A549 (cell line): ENCODE measurements around the gene NADSYN1. TPM values are rescaled to one million over a fixed set of nuclear protein-coding genes. Genes with fewer than 3 reads are reported as not detected.
A peak's percentile ranks its signal among the peaks of the same experiment; 100 is the strongest.

Experiments used
- ATAC-seq, 2 experiments: fragments of 200-7000 bp in 1 of 2; fragments of >200 bp in 1 of 2; cut with Nextera tagmentation in 1 of 2; cut with Tn5 transposase in 1 of 2; 3 replicates each; pipeline versions ENCODE4 v1.8.0 to v1.9.1; 2018 to 2020; ENCODE audit warnings: mild to moderate bottlenecking in 1 of 2, moderate library complexity in 1 of 2
- CTCF ChIA-PET: fragments of 300-600 bp; sonication (Branson Sonifier 250); formaldehyde crosslinking; extraction: SDS; loops from one replicate; lab custom pipeline; 2021; ENCODE audit warnings: antibody characterized with exemption, inconsistent platforms; lab: Yijun Ruan, JAX
- POLR2A ChIA-PET: fragments of 350-600 bp; formaldehyde crosslinking; extraction: SDS; loops from one replicate; lab custom pipeline; 2021; ENCODE audit warnings: antibody characterized with exemption, inconsistent platforms; lab: Yijun Ruan, JAX
- DNase-seq, 2 experiments: peaks; one replicate each; pipeline versions ENCODE4 v3.0.0 to v3.0.0-alpha.2; 2011 to 2016; ENCODE audit warnings: low read depth in 1 of 2, low spot score in 1 of 2
- FAIRE-seq: peaks from 2 replicates; lab custom pipeline; 2011; peaks lifted over from hg19 to GRCh38; lab: Jason Lieb, UNC
- H3K27ac ChIP-seq, 2 experiments: fragments of >200 bp; sonication (Bioruptor Twin); formaldehyde crosslinking; 3 replicates each; pipeline ENCODE4 v1.5.1; 2016 to 2017
- H3K4me1 ChIP-seq: fragments of >200 bp; sonication (Bioruptor Twin); formaldehyde crosslinking; 3 replicates; pipeline ENCODE4 v1.6.1; 2016
- H3K4me2 ChIP-seq: fragments of >200 bp; sonication (Bioruptor Twin); formaldehyde crosslinking; 3 replicates; pipeline ENCODE4 v1.6.1; 2016
- H3K4me3 ChIP-seq: fragments of >200 bp; sonication (Bioruptor Twin); formaldehyde crosslinking; 3 replicates; pipeline ENCODE4 v1.5.1; 2016
- H3K9me3 ChIP-seq: fragments of >200 bp; sonication (Bioruptor Twin); formaldehyde crosslinking; 3 replicates; pipeline ENCODE4 v1.6.1; 2016
- CHD2 ChIP-seq: fragments of 150-350 bp; IDR thresholded peaks from 2 replicates; pipeline ENCODE4 v1.6.1; 2014; ENCODE audit warnings: low read length; ENCODE audit not compliant: partially characterized antibody
- E2F6 ChIP-seq: IDR thresholded peaks from 2 replicates; pipeline ENCODE4 v1.6.1; 2012; ENCODE audit warnings: low read depth, borderline replicate concordance
- EP300 ChIP-seq, 2 experiments: fragments of >200 bp; sonication (Bioruptor Twin); formaldehyde crosslinking; IDR thresholded peaks; 2 replicates in 1 of 2; 3 replicates in 1 of 2; pipeline ENCODE4 v1.6.1; 2016 to 2017
- ESRRA ChIP-seq: fragments of 150-350 bp; IDR thresholded peaks from 2 replicates; pipeline ENCODE4 v1.6.1; 2014; ENCODE audit warnings: mild to moderate bottlenecking, low read length, borderline replicate concordance
- FOSB ChIP-seq: fragments of 250-450 bp; sonication (Bioruptor Pico); IDR thresholded peaks from 2 replicates; pipeline ENCODE4 v1.5.0; 2020; ENCODE audit warnings: mild to moderate bottlenecking, moderate library complexity
- FOSL2 ChIP-seq, 2 experiments: fragments of 450-650 bp in 1 of 2; fragments of >200 bp in 1 of 2; sonication (Bioruptor Twin) in 1 of 2; formaldehyde crosslinking; IDR thresholded peaks; 2 replicates each; pipeline versions ENCODE4 v1.5.0 to v1.6.1; 2016 to 2020; ENCODE audit warnings: mild to moderate bottlenecking in 1 of 2, moderate library complexity in 1 of 2
- GATA3 ChIP-seq: IDR thresholded peaks from 2 replicates; pipeline ENCODE4 v1.6.1; 2012; ENCODE audit warnings: borderline replicate concordance
- HDAC2 ChIP-seq: fragments of 200-600 bp; sonication (generic); IDR thresholded peaks from 2 replicates; pipeline ENCODE4 v1.6.1; 2016
- HEYL ChIP-seq: fragments of 250-450 bp; sonication (Bioruptor Pico); IDR thresholded peaks from 2 replicates; pipeline ENCODE4 v1.8.0; 2021; ENCODE audit warnings: mild to moderate bottlenecking, moderate library complexity
- HOXA7 ChIP-seq: fragments of 250-450 bp; sonication (Bioruptor Pico); IDR thresholded peaks from 2 replicates; pipeline ENCODE4 v1.5.0; 2020; ENCODE audit warnings: mild to moderate bottlenecking, moderate library complexity
- HOXB13 ChIP-seq: fragments of 250-450 bp; sonication (Bioruptor Pico); IDR thresholded peaks from 2 replicates; pipeline ENCODE4 v1.5.0; 2020; ENCODE audit warnings: low read depth, mild to moderate bottlenecking, moderate library complexity
- JUN ChIP-seq, 2 experiments: fragments of >200 bp; sonication (Bioruptor Twin); formaldehyde crosslinking; IDR thresholded peaks; 2 replicates in 1 of 2; 3 replicates in 1 of 2; pipeline ENCODE4 v1.6.1; 2016 to 2017
- JUNB ChIP-seq: fragments of >200 bp; sonication (Bioruptor Twin); formaldehyde crosslinking; IDR thresholded peaks from 2 replicates; pipeline ENCODE4 v1.6.1; 2016
- MYC ChIP-seq: IDR thresholded peaks from 2 replicates; pipeline ENCODE4 v1.6.1; 2012; ENCODE audit warnings: mild to moderate bottlenecking, inconsistent platforms, low read length, improper control_type of control experiment, borderline replicate concordance
- NFE2L2 ChIP-seq: fragments of 150-350 bp; conservative IDR thresholded peaks from 2 replicates; pipeline ENCODE4 v1.6.1; 2014; ENCODE audit warnings: low read length
- NR3C1 ChIP-seq: fragments of >200 bp; sonication (Bioruptor Twin); formaldehyde crosslinking; IDR thresholded peaks from 3 replicates; pipeline ENCODE4 v1.6.1; 2017
- PHF8 ChIP-seq: fragments of 200-600 bp; sonication (generic); IDR thresholded peaks from 2 replicates; pipeline ENCODE4 v1.6.1; 2016; ENCODE audit warnings: low read depth, mild to moderate bottlenecking, antibody characterized with exemption, moderate library complexity, borderline replicate concordance
- POLR2A ChIP-seq: IDR thresholded peaks from 2 replicates; pipeline ENCODE4 v1.6.1; 2012; ENCODE audit warnings: mild to moderate bottlenecking, low read length
- POLR2AphosphoS2 ChIP-seq: conservative IDR thresholded peaks from 2 replicates; pipeline ENCODE4 v1.6.1; 2012; ENCODE audit warnings: low read length, improper control_type of control experiment, inconsistent platforms
- RCOR1 ChIP-seq: fragments of 150-350 bp; IDR thresholded peaks from 2 replicates; pipeline ENCODE4 v1.6.1; 2014; ENCODE audit warnings: antibody characterized with exemption, low read length, low read depth
- RFX5 ChIP-seq: fragments of 450-650 bp; IDR thresholded peaks from 2 replicates; pipeline ENCODE4 v1.7.1; 2014; ENCODE audit warnings: antibody characterized with exemption, mild to moderate bottlenecking, moderate library complexity
- SREBF2 ChIP-seq: fragments of 450-650 bp; IDR thresholded peaks from 2 replicates; pipeline ENCODE4 v1.6.1; 2014; ENCODE audit warnings: mild to moderate bottlenecking, moderate library complexity
- ZFP36 ChIP-seq: fragments of 450-650 bp; IDR thresholded peaks from 2 replicates; pipeline ENCODE4 v1.6.1; 2014; ENCODE audit warnings: borderline replicate concordance; ENCODE audit not compliant: partially characterized antibody
- ZNF302 ChIP-seq: fragments of 250-450 bp; sonication (Bioruptor Pico); IDR thresholded peaks from 2 replicates; pipeline ENCODE4 v1.9.0; 2021; ENCODE audit warnings: inconsistent platforms, mild to moderate bottlenecking, moderate library complexity
- WGBS: methylation state at CpG from one replicate; pipeline ENCODE4 v1.1.6; 2017; ENCODE audit errors: missing lambda C conversion rate; 5-methylcytosine and 5-hydroxymethylcytosine counted together
- polyA plus RNA-seq, 4 experiments: library from polyadenylated mRNA; depleted of rRNA in 3 of 4; stranded (reverse); fragments of >200 nt; fragmentation: RNase III in 1 of 4; extraction: RNeasy Plus Mini Kit Qiagen cat#74134 plus additional on column Dnase treatment in 1 of 4; gene quantifications; 2 replicates in 3 of 4; 3 replicates in 1 of 4; pipeline ENCODE4 v1.2.3, GENCODE V29; 2011 to 2017
- TF ChIP-seq, protein P1 (sequence below): fragments of 450-650 bp; IDR thresholded peaks from 2 replicates; pipeline ENCODE4 v1.6.1; 2014; ENCODE audit warnings: antibody characterized with exemption
- TF ChIP-seq, protein P2 (sequence below): IDR thresholded peaks from 2 replicates; pipeline ENCODE4 v1.6.1; 2012
- TF ChIP-seq, protein P3 (sequence below): fragments of >200 bp; sonication (Bioruptor Twin); formaldehyde crosslinking; IDR thresholded peaks from 3 replicates; pipeline ENCODE4 v1.6.1; 2016

The NADSYN1 gene
- polyA plus RNA-seq, 2 of the 4 experiments (the other 2 are of a cell fraction), result 34.6 to 63.3 TPM

GRCh38 chr11:71482746-71483364 is 29.9 kb downstream of the NADSYN1 start (continued):
- TF ChIP-seq E2F6 (no peak), NFE2L2 (no peak), ZFP36 (no peak), HEYL (CRISPR knock-in tag) (no peak), POLR2AphosphoS2 (no peak), POLR2A (no peak)

- H3K4me3 ChIP-seq, result no peak overlapping the region
- FAIRE-seq (no peak), ATAC-seq (no peak), DNase-seq (no peak)
- TF ChIP-seq, protein P1, sequence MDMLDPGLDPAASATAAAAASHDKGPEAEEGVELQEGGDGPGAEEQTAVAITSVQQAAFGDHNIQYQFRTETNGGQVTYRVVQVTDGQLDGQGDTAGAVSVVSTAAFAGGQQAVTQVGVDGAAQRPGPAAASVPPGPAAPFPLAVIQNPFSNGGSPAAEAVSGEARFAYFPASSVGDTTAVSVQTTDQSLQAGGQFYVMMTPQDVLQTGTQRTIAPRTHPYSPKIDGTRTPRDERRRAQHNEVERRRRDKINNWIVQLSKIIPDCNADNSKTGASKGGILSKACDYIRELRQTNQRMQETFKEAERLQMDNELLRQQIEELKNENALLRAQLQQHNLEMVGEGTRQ, result 0 out of 2 replicates have a peak, but pooled peaks have one; percentile 22
- TF ChIP-seq, protein P2, sequence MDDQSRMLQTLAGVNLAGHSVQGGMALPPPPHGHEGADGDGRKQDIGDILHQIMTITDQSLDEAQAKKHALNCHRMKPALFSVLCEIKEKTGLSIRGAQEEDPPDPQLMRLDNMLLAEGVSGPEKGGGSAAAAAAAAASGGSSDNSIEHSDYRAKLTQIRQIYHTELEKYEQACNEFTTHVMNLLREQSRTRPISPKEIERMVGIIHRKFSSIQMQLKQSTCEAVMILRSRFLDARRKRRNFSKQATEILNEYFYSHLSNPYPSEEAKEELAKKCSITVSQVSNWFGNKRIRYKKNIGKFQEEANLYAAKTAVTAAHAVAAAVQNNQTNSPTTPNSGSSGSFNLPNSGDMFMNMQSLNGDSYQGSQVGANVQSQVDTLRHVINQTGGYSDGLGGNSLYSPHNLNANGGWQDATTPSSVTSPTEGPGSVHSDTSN, result no peak
- TF ChIP-seq ZNF302 (no peak), JUNB (no peak), CHD2 (no peak)
- H3K4me1 ChIP-seq, result peaks cover 10% of the 10 kb centered on the region; the same call in 2 of the 3 replicates
- no peaks in the 10 kb centered on the region for H3K9me3 ChIP-seq
- no peak overlapping the region for H3K4me2 ChIP-seq
- ChIA-PET CTCF (interaction anchor here (0.9 kb wide), 1 partner anchor 8 kb away, joined by 3 read pairs; no protein-coding TSS in a partner anchor), POLR2A (no interaction called here)
- H3K27ac ChIP-seq, result no peak overlapping the region
- 91% methylated on average over 6 of the region's 6 CpGs for WGBS
Observed at GRCh38 chr11:71483692-71484091, 30.7 kb downstream of the NADSYN1 start.

GRCh38 chr11:71484248-71485062 is 31.5 kb downstream of the NADSYN1 start:
- CTCF ChIA-PET, result interaction anchor here (0.9 kb wide), 1 partner anchor 9 kb away, joined by 3 read pairs; no protein-coding TSS in a partner anchor

DNA sequence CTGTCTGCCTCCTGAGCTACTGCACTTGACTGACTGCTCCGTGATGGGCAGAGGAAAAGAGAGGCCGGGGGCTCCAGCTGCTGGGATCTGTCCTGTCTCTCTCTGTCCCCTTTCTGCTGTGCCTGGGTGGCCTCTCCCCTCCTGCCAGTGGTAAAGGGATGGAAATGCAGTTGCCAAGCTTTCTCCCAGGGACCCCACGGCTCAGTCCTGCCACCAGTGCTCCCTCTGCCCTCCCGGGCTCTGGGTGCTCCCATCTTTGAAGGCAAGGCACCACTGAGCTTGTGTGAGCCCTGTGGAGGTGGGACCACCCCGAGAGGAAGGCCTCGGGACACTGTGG is 32.0 kb downstream of the NADSYN1 start:
- no peak for FAIRE-seq
- Histone ChIP-seq H3K9me3 (no peaks in the 10 kb centered on the region), H3K4me1 (peaks cover 13% of the 10 kb centered on the region; the same call in 2 of the 3 replicates), H3K27ac (no peak overlapping the region), H3K4me2 (no peak overlapping the region), H3K4me3 (no peak overlapping the region)
- ChIA-PET CTCF (interaction anchor here (0.7 kb wide), 1 partner anchor 17 kb away, joined by 3 read pairs; no protein-coding TSS in a partner anchor), POLR2A (no interaction called here)
- TF ChIP-seq, protein P3, sequence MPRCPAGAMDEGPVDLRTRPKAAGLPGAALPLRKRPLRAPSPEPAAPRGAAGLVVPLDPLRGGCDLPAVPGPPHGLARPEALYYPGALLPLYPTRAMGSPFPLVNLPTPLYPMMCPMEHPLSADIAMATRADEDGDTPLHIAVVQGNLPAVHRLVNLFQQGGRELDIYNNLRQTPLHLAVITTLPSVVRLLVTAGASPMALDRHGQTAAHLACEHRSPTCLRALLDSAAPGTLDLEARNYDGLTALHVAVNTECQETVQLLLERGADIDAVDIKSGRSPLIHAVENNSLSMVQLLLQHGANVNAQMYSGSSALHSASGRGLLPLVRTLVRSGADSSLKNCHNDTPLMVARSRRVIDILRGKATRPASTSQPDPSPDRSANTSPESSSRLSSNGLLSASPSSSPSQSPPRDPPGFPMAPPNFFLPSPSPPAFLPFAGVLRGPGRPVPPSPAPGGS, result no peak
- no peak for TF ChIP-seq HOXA7 (CRISPR knock-in tag)
- TF ChIP-seq FOSL2 (IDR thresholded peaks at IDR 0.05), result no peak
- no peak for TF ChIP-seq FOSL2 (CRISPR knock-in tag; IDR thresholded peaks at IDR 0.05)
- no peak for TF ChIP-seq HDAC2
- TF ChIP-seq JUN (IDR thresholded peaks at IDR 0.05), result no peak
- TF ChIP-seq SREBF2, result no peak
- TF ChIP-seq NR3C1, result no peak
- no peak for TF ChIP-seq PHF8
- no peak for TF ChIP-seq ESRRA
- no peak for TF ChIP-seq POLR2A
- DNase-seq, result no peak
- ATAC-seq, result no peak; a peak in 1 of 6 replicates
- WGBS, result 86% methylated on average over 5 of the region's 6 CpGs

More at GRCh38 chr11:71484248-71485062, 31.5 kb downstream of the NADSYN1 start:
- no peak overlapping the region for H3K4me3 ChIP-seq
- TF ChIP-seq, protein P1, result no peak
- no peak for TF ChIP-seq FOSB (CRISPR knock-in tag)
- no peak for TF ChIP-seq HOXB13
- no peak for TF ChIP-seq SREBF2
- no peak for TF ChIP-seq EP300 (IDR thresholded peaks at IDR 0.05)
- TF ChIP-seq HOXA7 (CRISPR knock-in tag), result no peak
- no peak for TF ChIP-seq ESRRA
- TF ChIP-seq MYC, result no peak
- TF ChIP-seq RFX5, result no peak
- no peak for TF ChIP-seq RCOR1
- no peak for TF ChIP-seq GATA3
- no peak for FAIRE-seq
- no peak for ATAC-seq
- 92% methylated on average over 20 of the region's 23 CpGs for WGBS
- DNase-seq, result no peak
- H3K9me3 ChIP-seq, result no peaks in the 10 kb centered on the region
- H3K4me1 ChIP-seq, result peaks cover 13% of the 10 kb centered on the region; the same call in 2 of the 3 replicates
- H3K27ac ChIP-seq, result no peak overlapping the region
- H3K4me2 ChIP-seq, result no peak overlapping the region
- POLR2A ChIA-PET, result no interaction called here
